Choroid plexus epithelial cell (primary cell): ENCODE measurements around the gene RNFT2.

Experiments used
- DNase-seq: peaks from one replicate; pipeline ENCODE4 v3.0.0-alpha.2; 2010; ENCODE audit warnings: low read depth
- H3K4me3 ChIP-seq: 2 replicates; pipeline ENCODE4 v1.5.1; 2011; ENCODE audit warnings: low read depth, mild to moderate bottlenecking, control low read depth, low read length, moderate library complexity
- CTCF ChIP-seq: conservative IDR thresholded peaks from 2 replicates; pipeline ENCODE4 v1.5.1; 2011; ENCODE audit warnings: low read depth, mild to moderate bottlenecking, control low read depth, inconsistent platforms, low read length, moderate library complexity

The RNFT2 gene

GRCh38 chr12:116737774-116738657 lies at the start of gene RNFT2, which contains the start of gene SPRING1:
Gene RNFT2, plus strand, starts transcription at chr12:116738315. Its CDS starts 2,183 bp downstream, at chr12:116740498.
Gene SPRING1, minus strand, starts transcription at chr12:116738069. Its CDS starts 169 bp downstream, at chr12:116737900.
- no peak for TF ChIP-seq CTCF
- peak; percentile 100 for DNase-seq
- H3K4me3 ChIP-seq = peak within 1 kb of the TSS; percentile 87

GRCh38 chr12:116689521-116689920 lies 48.6 kb upstream of the RNFT2 start:
- no peak overlapping the region for H3K4me3 ChIP-seq
- DNase-seq = no peak
- no peak for TF ChIP-seq CTCF

- no peak for DNase-seq
- H3K4me3 ChIP-seq = no peak overlapping the region
- no peak for TF ChIP-seq CTCF
Observed at GRCh38 chr12:116689979-116690744, 48.0 kb upstream of the RNFT2 start.

- no peak overlapping the region for H3K4me3 ChIP-seq
- no peak for TF ChIP-seq CTCF
- DNase-seq = no peak
Observed at GRCh38 chr12:116691205-116691604, 46.9 kb upstream of the RNFT2 start.

- no peak for TF ChIP-seq CTCF
- no peak for DNase-seq
- H3K4me3 ChIP-seq = no peak overlapping the region
Observed at GRCh38 chr12:116691636-116692035, 46.5 kb upstream of the RNFT2 start.

- no peak for TF ChIP-seq CTCF
- no peak overlapping the region for H3K4me3 ChIP-seq
- DNase-seq = no peak
Observed at GRCh38 chr12:116692605-116693004, 45.5 kb upstream of the RNFT2 start.
